Upper lobe of left lung (tissue), 6 donors: ENCODE measurements around the gene PLCH2. TPM values are rescaled to one million over a fixed set of nuclear protein-coding genes. Genes with fewer than 3 reads are reported as not detected.

Source experiments
- ATAC-seq, 2 donors: fragments of 200-7000 bp; cut with Tn5 transposase; one replicate each; pipeline ENCODE4 v1.9.1; 2022; ENCODE audit warnings: mild to moderate bottlenecking in 2 of 2, moderate library complexity in 2 of 2; ENCODE audit not compliant: low FRiP score in 2 of 2
- DNase-seq, 2 donors: peaks; one replicate each; pipeline ENCODE4 v3.0.0-alpha.2; 2019 to 2020
- H3K27ac ChIP-seq, 4 donors: fragments of 200-600 bp; sonication (generic); one replicate each; pipeline ENCODE4 v1.5.1; 2016 to 2019
- H3K27me3 ChIP-seq, 4 donors: fragments of 200-600 bp; sonication (generic); one replicate each; pipeline ENCODE4 v1.5.1; 2017 to 2019
- H3K36me3 ChIP-seq, 4 donors: fragments of 200-600 bp; sonication (generic); one replicate each; pipeline ENCODE4 v1.5.1; 2016 to 2019
- H3K4me1 ChIP-seq, 4 donors: fragments of 200-600 bp; sonication (generic); one replicate each; pipeline ENCODE4 v1.5.1; 2018 to 2019
- H3K4me3 ChIP-seq, 4 donors: fragments of 200-600 bp; sonication (generic); one replicate each; pipeline ENCODE4 v1.5.1; 2017 to 2019; ENCODE audit warnings: mild to moderate bottlenecking in 2 of 4, moderate library complexity in 1 of 4
- H3K9me3 ChIP-seq, 4 donors: fragments of 200-600 bp; sonication (generic); one replicate each; pipeline ENCODE4 v1.5.1; 2018 to 2019
- CTCF ChIP-seq, 6 experiments: fragments of 450-650 bp in 4 of 6; fragments of 200-600 bp in 2 of 6; sonication (generic) in 2 of 6; IDR thresholded peaks; one replicate each; pipeline ENCODE4 v1.5.1; 2016 to 2019; ENCODE audit warnings: antibody characterized with exemption in 6 of 6
- EP300 ChIP-seq, 4 donors: sonication (generic); formaldehyde crosslinking; IDR thresholded peaks; one replicate each; pipeline ENCODE4 v1.5.1; 2017; ENCODE audit warnings: antibody characterized with exemption in 4 of 4, control low read depth in 2 of 4
- POLR2A ChIP-seq, 4 donors: fragments of 450-650 bp; IDR thresholded peaks; one replicate each; pipeline ENCODE4 v1.5.1; 2016 to 2017; ENCODE audit warnings: antibody characterized with exemption in 4 of 4, mild to moderate bottlenecking in 2 of 4
- POLR2AphosphoS5 ChIP-seq, 2 donors: sonication (generic); formaldehyde crosslinking; IDR thresholded peaks; one replicate each; pipeline ENCODE4 v1.5.1; 2017; ENCODE audit warnings: antibody characterized with exemption in 2 of 2
- WGBS, 2 donors: methylation state at CpG; one replicate each; pipeline ENCODE4 v1.1.5; 2017 to 2018; 5-methylcytosine and 5-hydroxymethylcytosine counted together
- total RNA-seq, 6 donors: library from RNA; depleted of rRNA in 4 of 6; stranded (reverse); fragments of >200 nt in 4 of 6; gene quantifications; one replicate each; pipeline versions ENCODE4 v1.1.0 to v1.2.1, GENCODE V29; 2016 to 2021
- donor health status: DM: no; HTN: no; CAD: no; lungs with moderate emphysema.
- donor health status: DM: no; HTN: yes; CAD: no; lungs with severe emphysema.

Gene PLCH2
- total RNA-seq, 6 donors from 2014 or later, result 1.5 to 7.3 (median 3.4) TPM

GRCh38 chr1:2492091-2492490 is 16.0 kb downstream of the PLCH2 start:
- no peaks in the 10 kb centered on the region for H3K36me3 ChIP-seq
- no peak overlapping the region for H3K4me3 ChIP-seq
- H3K4me1 ChIP-seq, result no peaks in the 10 kb centered on the region
- WGBS, 2 donors, result 40 to 85% methylated on average over 2 to 5 of the region's 13 CpGs
- ATAC-seq (no peak), DNase-seq (no peak)
- no peaks in the 10 kb centered on the region for H3K27me3 ChIP-seq
- peaks cover 0 to 14% (median 3%) of the 10 kb centered on the region in 4 donors for H3K9me3 ChIP-seq
- no peak overlapping the region for H3K27ac ChIP-seq
- no peak for TF ChIP-seq EP300 (IDR thresholded peaks at IDR 0.05)
- no peak for TF ChIP-seq POLR2A (IDR thresholded peaks at IDR 0.05)
- TF ChIP-seq CTCF (IDR thresholded peaks at IDR 0.05), result no peak
- TF ChIP-seq POLR2AphosphoS5 (IDR thresholded peaks at IDR 0.05), result no peak

- WGBS, 2 donors, result 55 to 74% methylated on average over 4 to 17 of the region's 19 CpGs
- no peaks in the 10 kb centered on the region for H3K4me1 ChIP-seq
- no peak for TF ChIP-seq POLR2A (IDR thresholded peaks at IDR 0.05)
- TF ChIP-seq EP300 (IDR thresholded peaks at IDR 0.05), result no peak
- no peak for TF ChIP-seq CTCF (IDR thresholded peaks at IDR 0.05)
- no peak for TF ChIP-seq POLR2AphosphoS5 (IDR thresholded peaks at IDR 0.05)
- peaks cover 0 to 12% (median 3%) of the 10 kb centered on the region in 4 donors for H3K9me3 ChIP-seq
- DNase-seq (no peak), ATAC-seq (no peak)
- no peaks in the 10 kb centered on the region for H3K36me3 ChIP-seq
- no peak overlapping the region for H3K27ac ChIP-seq
- no peaks in the 10 kb centered on the region for H3K27me3 ChIP-seq
- no peak overlapping the region for H3K4me3 ChIP-seq
Observed at GRCh38 chr1:2493218-2493617, 17.1 kb downstream of the PLCH2 start.

GRCh38 chr1:2493691-2494322 is 17.7 kb downstream of the PLCH2 start:
- ATAC-seq, result no peak

GRCh38 chr1:2494323-2494693 is 18.2 kb downstream of the PLCH2 start:
- H3K27ac ChIP-seq, result no peak overlapping the region
- no peak for ATAC-seq
- H3K4me1 ChIP-seq, result no peaks in the 10 kb centered on the region
- H3K4me3 ChIP-seq, result no peak overlapping the region
- H3K36me3 ChIP-seq, result no peaks in the 10 kb centered on the region
- peak in 1 of 2 donors; percentile 45 for DNase-seq
- 52 to 69% methylated on average over 17 to 19 of the region's 19 CpGs for WGBS, 2 donors
- H3K9me3 ChIP-seq, result peaks cover 0 to 1% (median 0%) of the 10 kb centered on the region in 4 donors
- no peaks in the 10 kb centered on the region for H3K27me3 ChIP-seq
- TF ChIP-seq CTCF (IDR thresholded peaks at IDR 0.05), result no peak
- no peak for TF ChIP-seq EP300 (IDR thresholded peaks at IDR 0.05)
- no peak for TF ChIP-seq POLR2A (IDR thresholded peaks at IDR 0.05)
- TF ChIP-seq POLR2AphosphoS5 (IDR thresholded peaks at IDR 0.05), result no peak

More at GRCh38 chr1:2493691-2494322, 17.7 kb downstream of the PLCH2 start:
- H3K27me3 ChIP-seq, result no peaks in the 10 kb centered on the region
- H3K9me3 ChIP-seq, result peaks cover 0 to 6% (median 0%) of the 10 kb centered on the region in 4 donors
- no peaks in the 10 kb centered on the region for H3K36me3 ChIP-seq
- H3K27ac ChIP-seq, result no peak overlapping the region
- TF ChIP-seq POLR2AphosphoS5 (IDR thresholded peaks at IDR 0.05) (no peak), EP300 (IDR thresholded peaks at IDR 0.05) (no peak), CTCF (IDR thresholded peaks at IDR 0.05) (no peak), POLR2A (IDR thresholded peaks at IDR 0.05) (no peak)
- WGBS, 2 donors, result 61 to 62% methylated on average over 12 to 24 of the region's 24 CpGs
- no peaks in the 10 kb centered on the region for H3K4me1 ChIP-seq
- H3K4me3 ChIP-seq, result no peak overlapping the region
- DNase-seq, result no peak

GRCh38 chr1:2495026-2495425 is 18.9 kb downstream of the PLCH2 start:
- DNase-seq, result no peak
- H3K36me3 ChIP-seq, result no peaks in the 10 kb centered on the region
- 78 to 93% methylated on average over 6 to 10 of the region's 12 CpGs for WGBS, 2 donors
- no peaks in the 10 kb centered on the region for H3K9me3 ChIP-seq
- H3K4me1 ChIP-seq, result peaks cover 0 to 5% (median 4%) of the 10 kb centered on the region in 4 donors
- no peak for TF ChIP-seq POLR2A (IDR thresholded peaks at IDR 0.05)
- no peak for TF ChIP-seq CTCF (IDR thresholded peaks at IDR 0.05)
- TF ChIP-seq POLR2AphosphoS5 (IDR thresholded peaks at IDR 0.05), result no peak
- TF ChIP-seq EP300 (IDR thresholded peaks at IDR 0.05), result no peak
- H3K27me3 ChIP-seq, result no peaks in the 10 kb centered on the region
- no peak for ATAC-seq
- H3K27ac ChIP-seq, result no peak overlapping the region
- no peak overlapping the region for H3K4me3 ChIP-seq
